PC-3 (cell line): ENCODE measurements around the gene TSPAN13. TPM values are rescaled to one million over a fixed set of nuclear protein-coding genes. Genes with fewer than 3 reads are reported as not detected.
A peak's percentile ranks its signal among the peaks of the same experiment; 100 is the strongest.

Experiments
- ATAC-seq: fragments of 200-7000 bp; cut with Tn5 transposase; 2 replicates; pipeline ENCODE4 v1.9.1; 2020; ENCODE audit warnings: mild to moderate bottlenecking, moderate library complexity
- BruUV-seq: library from RNA; stranded (reverse); fragments of 400-500 nt; replicated peaks from 2 replicates; lab custom pipeline; 2021; lab: Mats Ljungman, UMichigan
- CTCF ChIA-PET: fragments of 300-600 bp; sonication (Branson Sonifier 250); formaldehyde crosslinking; loops from one replicate; lab custom pipeline; 2022; ENCODE audit warnings: antibody characterized with exemption; lab: Charles Lee
- POLR2A ChIA-PET: fragments of 300-600 bp; sonication (Branson Sonifier 250); formaldehyde crosslinking; loops from one replicate; lab custom pipeline; 2022; ENCODE audit warnings: antibody characterized with exemption; ENCODE audit not compliant: unreplicated experiment; lab: Charles Lee
- DNase-seq: peaks from one replicate; pipeline ENCODE4 v3.0.0-alpha.2; 2015
- H2AFZ ChIP-seq: fragments of 300-600 bp; sonication (generic); 2 replicates; pipeline ENCODE4 v1.6.0; 2016; ENCODE audit warnings: antibody characterized with exemption, low read length
- H3F3A ChIP-seq: fragments of 300-600 bp; sonication (generic); one replicate; pipeline ENCODE4 v1.6.0; 2017; ENCODE audit warnings: antibody characterized with exemption, low read length, control low read depth, mild to moderate bottlenecking; ENCODE audit not compliant: unreplicated experiment
- H3K27ac ChIP-seq: fragments of 300-600 bp; sonication (generic); 2 replicates; pipeline ENCODE4 v1.5.1; 2016; ENCODE audit warnings: mild to moderate bottlenecking, low read length
- H3K27me3 ChIP-seq: fragments of 300-600 bp; sonication (generic); 2 replicates; pipeline ENCODE4 v1.6.1; 2016; ENCODE audit warnings: low read length, mixed read lengths
- H3K36me3 ChIP-seq: fragments of 300-600 bp; sonication (generic); 2 replicates; pipeline ENCODE4 v1.6.1; 2016; ENCODE audit warnings: low read depth, mixed run types, low read length, mixed read lengths
- H3K4me1 ChIP-seq: fragments of 300-600 bp; sonication (generic); 2 replicates; pipeline ENCODE4 v1.5.1; 2016; ENCODE audit warnings: low read length; ENCODE audit not compliant: insufficient read depth
- H3K4me2 ChIP-seq: fragments of 300-600 bp; sonication (generic); 2 replicates; pipeline ENCODE4 v1.6.0; 2016; ENCODE audit warnings: low read length
- H3K4me3 ChIP-seq: fragments of 300-600 bp; sonication (generic); 2 replicates; pipeline ENCODE4 v1.5.1; 2016; ENCODE audit warnings: mild to moderate bottlenecking, low read length, mixed read lengths
- H3K79me2 ChIP-seq: fragments of 300-600 bp; sonication (generic); 2 replicates; pipeline ENCODE4 v1.6.1; 2017; ENCODE audit warnings: low read length, mixed read lengths
- H3K9ac ChIP-seq: fragments of 300-600 bp; sonication (generic); 2 replicates; pipeline ENCODE4 v1.6.0; 2016; ENCODE audit warnings: mild to moderate bottlenecking, low read length
- H3K9me2 ChIP-seq: fragments of 300-600 bp; sonication (generic); replicated peaks from 2 replicates; pipeline ENCODE4 v1.6.1; 2016; ENCODE audit warnings: mixed run types, low read length, mixed read lengths
- H3K9me3 ChIP-seq: fragments of 300-600 bp; sonication (generic); 2 replicates; pipeline ENCODE4 v1.6.1; 2016; ENCODE audit warnings: low read length, mixed read lengths
- H4K20me1 ChIP-seq: fragments of 300-600 bp; sonication (generic); 2 replicates; pipeline ENCODE4 v1.6.1; 2016; ENCODE audit warnings: low read length, mixed read lengths
- EZH2 ChIP-seq: fragments of 300-600 bp; sonication (generic); IDR thresholded peaks from one replicate; pipeline ENCODE4 v1.6.1; 2017; ENCODE audit warnings: antibody characterized with exemption, mild to moderate bottlenecking, low read length; ENCODE audit not compliant: unreplicated experiment
- EZH2phosphoT487 ChIP-seq: fragments of 300-600 bp; sonication (generic); IDR thresholded peaks from 2 replicates; pipeline ENCODE4 v1.6.1; 2018; ENCODE audit warnings: mild to moderate bottlenecking, antibody characterized with exemption, low read length, borderline replicate concordance
- intact Hi-C: fragments of 100-400 bp; cut with micrococcal nuclease; formaldehyde crosslinking; loops from 2 replicates; pipeline ENCODE4 v1.9.0; 2023
- total RNA-seq: library from RNA; depleted of rRNA; stranded (reverse); fragments of >200 nt; gene quantifications from 2 replicates; pipeline ENCODE4 v1.2.3, GENCODE V29; 2014
- TF ChIP-seq, protein P1 (sequence below): fragments of 300-600 bp; sonication (generic); conservative IDR thresholded peaks from 2 replicates; pipeline ENCODE4 v1.5.1; 2017; ENCODE audit warnings: antibody characterized with exemption, low read depth, mild to moderate bottlenecking, low read length

TSPAN13 gene
- total RNA-seq, 1 experiment from 2014 or later = 34.9 TPM

DNA sequence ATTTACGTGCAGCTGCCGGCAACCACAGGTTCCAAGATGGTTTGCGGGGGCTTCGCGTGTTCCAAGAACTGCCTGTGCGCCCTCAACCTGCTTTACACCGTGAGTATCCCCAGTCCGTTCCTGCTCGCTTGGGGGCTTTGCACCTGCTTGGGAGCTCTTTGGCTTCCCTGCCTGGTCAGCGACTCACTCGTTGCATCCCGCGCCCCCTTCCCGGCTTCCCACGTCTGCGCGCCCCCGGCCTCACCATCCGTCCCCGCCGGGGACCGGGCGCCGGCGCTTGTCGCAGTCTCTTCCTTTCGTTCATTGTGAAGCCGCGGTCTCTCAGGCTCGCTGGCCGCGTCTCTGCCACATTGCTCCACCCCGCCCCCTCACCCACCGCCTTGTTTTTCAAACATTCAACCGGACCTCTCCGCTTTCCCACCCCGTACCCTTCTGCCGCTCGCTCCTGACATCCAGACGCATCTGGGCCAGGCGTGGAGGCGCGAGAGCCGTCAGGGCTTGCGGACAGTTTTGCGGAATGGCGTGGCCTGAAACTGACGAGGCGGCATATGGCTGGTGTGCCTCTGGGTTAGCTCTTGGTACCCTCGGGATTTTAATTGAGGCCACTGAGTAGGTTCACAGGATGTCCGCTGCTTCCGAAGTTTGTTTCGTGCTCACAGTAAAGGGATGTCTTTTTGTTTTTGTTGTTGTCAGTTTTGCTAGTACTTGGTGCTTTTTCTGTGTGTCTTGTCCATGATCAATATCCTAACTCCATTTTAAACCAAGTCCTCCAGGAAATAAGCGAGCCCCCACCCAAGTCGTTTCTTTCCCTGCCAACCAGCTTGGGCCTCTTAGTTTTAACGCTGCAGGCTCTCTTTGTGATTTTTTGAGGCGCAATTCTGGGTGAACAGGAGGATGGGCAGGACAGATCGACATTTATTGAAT, 639 bp downstream of the TSPAN13 start:
- H3K27ac ChIP-seq = peak overlapping the region; percentile 4; the same call in 1 of the 2 replicates
- peak overlapping the region; percentile 89 for H3K4me2 ChIP-seq
- peaks cover 6% of the 10 kb centered on the region for H3F3A ChIP-seq
- TF ChIP-seq EZH2 = no peak
- TF ChIP-seq, protein P1, sequence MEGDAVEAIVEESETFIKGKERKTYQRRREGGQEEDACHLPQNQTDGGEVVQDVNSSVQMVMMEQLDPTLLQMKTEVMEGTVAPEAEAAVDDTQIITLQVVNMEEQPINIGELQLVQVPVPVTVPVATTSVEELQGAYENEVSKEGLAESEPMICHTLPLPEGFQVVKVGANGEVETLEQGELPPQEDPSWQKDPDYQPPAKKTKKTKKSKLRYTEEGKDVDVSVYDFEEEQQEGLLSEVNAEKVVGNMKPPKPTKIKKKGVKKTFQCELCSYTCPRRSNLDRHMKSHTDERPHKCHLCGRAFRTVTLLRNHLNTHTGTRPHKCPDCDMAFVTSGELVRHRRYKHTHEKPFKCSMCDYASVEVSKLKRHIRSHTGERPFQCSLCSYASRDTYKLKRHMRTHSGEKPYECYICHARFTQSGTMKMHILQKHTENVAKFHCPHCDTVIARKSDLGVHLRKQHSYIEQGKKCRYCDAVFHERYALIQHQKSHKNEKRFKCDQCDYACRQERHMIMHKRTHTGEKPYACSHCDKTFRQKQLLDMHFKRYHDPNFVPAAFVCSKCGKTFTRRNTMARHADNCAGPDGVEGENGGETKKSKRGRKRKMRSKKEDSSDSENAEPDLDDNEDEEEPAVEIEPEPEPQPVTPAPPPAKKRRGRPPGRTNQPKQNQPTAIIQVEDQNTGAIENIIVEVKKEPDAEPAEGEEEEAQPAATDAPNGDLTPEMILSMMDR = no peak
- TF ChIP-seq EZH2phosphoT487 = no peak
- no peaks in the 10 kb centered on the region for H3K36me3 ChIP-seq
- peak overlapping the region; percentile 88 for H3K4me3 ChIP-seq
- intact Hi-C loops = loop anchor here (1.0 kb wide), 2 partner anchors 14 to 108 kb away; partner anchors contain the start of gene BZW2
- peaks cover 12% of the 10 kb centered on the region; the same call in 1 of the 2 replicates for H4K20me1 ChIP-seq
- H3K4me1 ChIP-seq = peaks cover 28% of the 10 kb centered on the region
- DNase-seq (peak; percentile 27), ATAC-seq (peak; percentile 25)
- peak overlapping the region; percentile 67 for H3K9ac ChIP-seq
- no peaks in the 10 kb centered on the region for H3K27me3 ChIP-seq
- ChIA-PET CTCF (no interaction called here), POLR2A (interaction anchor here (0.6 kb wide), 1 partner anchor 36 kb away, joined by 3 read pairs; no protein-coding TSS in a partner anchor)
- no TSS peak for BruUV-seq
- no peaks in the 10 kb centered on the region for H3K9me2 ChIP-seq
- H3K9me3 ChIP-seq = no peaks in the 10 kb centered on the region
- peak overlapping the region; percentile 75 for H2AFZ ChIP-seq
- H3K79me2 ChIP-seq = peaks cover 55% of the 10 kb centered on the region

DNA sequence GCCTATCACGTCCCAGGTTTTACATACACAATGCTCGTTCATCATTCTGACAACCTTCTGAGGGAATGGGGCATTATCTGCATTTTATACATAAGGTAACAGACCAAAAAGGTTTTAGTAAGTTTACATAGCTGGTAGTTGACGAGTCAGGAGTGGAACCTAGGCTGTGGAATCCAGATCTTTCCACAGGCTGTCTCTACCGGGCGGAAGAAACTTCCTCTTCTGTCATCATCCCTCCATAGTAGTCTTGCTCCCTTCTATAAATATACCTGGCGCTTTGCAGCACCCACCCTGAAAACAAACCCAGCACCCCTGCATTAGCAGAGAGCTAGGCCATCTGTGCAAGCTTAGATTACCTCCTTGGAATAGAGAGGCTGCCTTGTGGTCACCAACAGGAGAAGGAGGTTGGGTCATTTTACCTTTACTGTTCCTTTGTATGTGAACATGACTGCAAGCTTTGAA, 1.3 kb downstream of the TSPAN13 start:
- Histone ChIP-seq H3F3A (peaks cover 6% of the 10 kb centered on the region), H3K27me3 (no peaks in the 10 kb centered on the region), H3K79me2 (peaks cover 61% of the 10 kb centered on the region), H3K36me3 (no peaks in the 10 kb centered on the region), H3K4me2 (peak overlapping the region; percentile 89), H2AFZ (peak overlapping the region; percentile 75), H3K9me2 (no peaks in the 10 kb centered on the region), H3K4me1 (peaks cover 28% of the 10 kb centered on the region), H3K4me3 (peak overlapping the region; percentile 88), H3K9ac (peak overlapping the region; percentile 67), H3K9me3 (no peaks in the 10 kb centered on the region), H4K20me1 (peaks cover 12% of the 10 kb centered on the region; the same call in 1 of the 2 replicates), H3K27ac (peak overlapping the region; percentile 15; the same call in 1 of the 2 replicates)
- peak; percentile 9 for ATAC-seq
- ChIA-PET CTCF (no interaction called here), POLR2A (interaction anchor here (0.6 kb wide), 1 partner anchor 37 kb away, joined by 3 read pairs; no protein-coding TSS in a partner anchor)
- DNase-seq = peak; percentile 24
- BruUV-seq = TSS peak; percentile 49
- TF ChIP-seq EZH2 (no peak), EZH2phosphoT487 (no peak)
- TF ChIP-seq, protein P1 = no peak
- intact Hi-C loops = loop anchor here (5.0 kb wide), 2 partner anchors 53 to 162 kb away; no protein-coding TSS in a partner anchor
